Measurements from ENCODE around the gene SYT17. TPM values are rescaled to one million over a fixed set of nuclear protein-coding genes. Genes with fewer than 3 reads are reported as not detected.

The SYT17 gene
- total and polyA plus RNA-seq, 2 experiments from 2014 or later, result 6.7 to 6.9 TPM

DNA sequence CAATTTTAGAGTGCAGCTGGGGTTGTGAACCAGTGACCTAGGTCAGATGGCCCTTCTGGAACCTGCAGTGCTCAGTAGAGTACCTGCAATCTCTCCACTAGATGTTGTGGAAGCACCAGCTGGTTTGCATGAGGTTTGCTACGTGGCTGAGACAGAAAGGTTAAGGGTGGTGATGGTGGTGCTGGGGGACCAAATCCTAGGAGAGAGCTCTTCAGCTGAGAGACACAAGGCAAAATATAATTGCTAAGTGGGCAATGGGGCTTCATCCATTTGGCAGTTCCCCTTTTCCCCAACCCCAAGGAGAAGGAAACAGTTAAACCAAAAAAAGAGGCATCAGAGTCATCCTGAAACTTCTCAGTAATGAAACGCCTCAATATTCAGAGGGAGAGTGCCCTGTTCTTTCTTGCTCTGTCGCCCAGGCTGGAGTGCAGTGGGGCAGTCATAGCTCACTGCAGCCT, 40.3 kb upstream of the SYT17 start:
- Histone ChIP-seq H3K4me1 (ENCODE audit: insufficient read depth) (peaks cover 18% of the 10 kb centered on the region), H3K4me3 (no peak overlapping the region), H3K36me3 (replicated peaks; ENCODE audit: insufficient read depth, low read depth) (no peaks in the 10 kb centered on the region), H3K4me2 (no peak overlapping the region), H3K27me3 (no peaks in the 10 kb centered on the region), H3K27ac (no peak overlapping the region), H3K9me3 (ENCODE audit: low read depth) (no peaks in the 10 kb centered on the region), H4K20me1 (ENCODE audit: insufficient read depth, poor library complexity, severe bottlenecking) (no peaks in the 10 kb centered on the region), H3K79me2 (no peaks in the 10 kb centered on the region), H3K9me2 (replicated peaks; ENCODE audit: insufficient read depth) (no peaks in the 10 kb centered on the region), H2AFZ (no peak overlapping the region)
- WGBS (ENCODE audit: low lambda C conversion rate, missing lambda C conversion rate), result 89% methylated on average over 3 of the region's 3 CpGs
- no peak for DNase-seq (ENCODE audit: low spot score)
- no peak for TF ChIP-seq EZH2phosphoT487 (IDR thresholded peaks at IDR 0.05; ENCODE audit: low read depth, severe bottlenecking, unreplicated experiment)
- no peak for TF ChIP-seq EZH2 (IDR thresholded peaks at IDR 0.05; ENCODE audit: borderline replicate concordance)
- TF ChIP-seq, protein P1, sequence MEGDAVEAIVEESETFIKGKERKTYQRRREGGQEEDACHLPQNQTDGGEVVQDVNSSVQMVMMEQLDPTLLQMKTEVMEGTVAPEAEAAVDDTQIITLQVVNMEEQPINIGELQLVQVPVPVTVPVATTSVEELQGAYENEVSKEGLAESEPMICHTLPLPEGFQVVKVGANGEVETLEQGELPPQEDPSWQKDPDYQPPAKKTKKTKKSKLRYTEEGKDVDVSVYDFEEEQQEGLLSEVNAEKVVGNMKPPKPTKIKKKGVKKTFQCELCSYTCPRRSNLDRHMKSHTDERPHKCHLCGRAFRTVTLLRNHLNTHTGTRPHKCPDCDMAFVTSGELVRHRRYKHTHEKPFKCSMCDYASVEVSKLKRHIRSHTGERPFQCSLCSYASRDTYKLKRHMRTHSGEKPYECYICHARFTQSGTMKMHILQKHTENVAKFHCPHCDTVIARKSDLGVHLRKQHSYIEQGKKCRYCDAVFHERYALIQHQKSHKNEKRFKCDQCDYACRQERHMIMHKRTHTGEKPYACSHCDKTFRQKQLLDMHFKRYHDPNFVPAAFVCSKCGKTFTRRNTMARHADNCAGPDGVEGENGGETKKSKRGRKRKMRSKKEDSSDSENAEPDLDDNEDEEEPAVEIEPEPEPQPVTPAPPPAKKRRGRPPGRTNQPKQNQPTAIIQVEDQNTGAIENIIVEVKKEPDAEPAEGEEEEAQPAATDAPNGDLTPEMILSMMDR (IDR thresholded peaks at IDR 0.05; ENCODE audit: poor library complexity), result no peak

DNA sequence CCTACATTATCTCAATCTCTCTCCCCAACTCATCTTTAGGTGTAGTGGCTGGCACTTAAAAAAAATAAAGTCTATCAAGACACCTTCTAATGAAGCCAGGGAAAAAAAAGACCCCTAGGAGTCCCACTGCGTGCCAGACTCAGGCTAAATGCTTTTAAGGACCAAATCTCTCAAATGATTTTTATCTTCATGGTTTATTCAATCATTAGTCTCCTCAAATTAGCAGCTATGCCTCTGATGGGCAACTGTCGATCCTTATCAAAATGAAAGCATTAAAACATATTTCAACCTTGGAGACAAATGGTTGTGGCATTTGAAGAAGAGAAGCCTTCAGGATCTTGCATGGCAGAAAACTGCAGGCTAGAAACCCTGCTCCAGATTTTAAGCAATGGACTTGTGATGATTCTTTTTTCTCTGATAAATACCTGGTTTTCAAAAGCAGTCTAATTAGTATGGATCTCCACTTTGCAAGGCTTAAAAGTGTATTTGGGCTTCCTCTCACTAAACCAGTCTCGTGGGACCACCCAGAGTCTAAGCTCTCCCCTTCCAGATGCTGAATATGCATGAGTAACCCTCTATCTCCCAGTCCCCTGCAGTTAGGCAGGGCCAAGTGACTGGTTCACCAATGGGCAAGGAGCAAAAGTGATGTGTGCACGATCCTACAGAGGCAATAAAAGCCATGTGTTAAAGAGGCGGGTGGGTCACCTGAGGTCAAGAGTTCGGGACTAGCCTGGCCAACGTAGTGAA, 39.4 kb upstream of the SYT17 start:
- Histone ChIP-seq H3K9me2 (replicated peaks; ENCODE audit: insufficient read depth) (no peaks in the 10 kb centered on the region), H3K36me3 (replicated peaks; ENCODE audit: insufficient read depth, low read depth) (no peaks in the 10 kb centered on the region), H3K27me3 (no peaks in the 10 kb centered on the region), H3K4me3 (no peak overlapping the region), H3K79me2 (no peaks in the 10 kb centered on the region), H2AFZ (no peak overlapping the region), H3K4me2 (no peak overlapping the region), H3K4me1 (ENCODE audit: insufficient read depth) (peaks cover 18% of the 10 kb centered on the region), H3K27ac (no peak overlapping the region), H4K20me1 (ENCODE audit: insufficient read depth, poor library complexity, severe bottlenecking) (no peaks in the 10 kb centered on the region), H3K9me3 (ENCODE audit: low read depth) (no peaks in the 10 kb centered on the region)
- no peak for DNase-seq (ENCODE audit: low spot score)
- WGBS (ENCODE audit: low lambda C conversion rate, missing lambda C conversion rate), result 63% methylated on average over 7 of the region's 7 CpGs
- TF ChIP-seq EZH2phosphoT487 (IDR thresholded peaks at IDR 0.05; ENCODE audit: low read depth, severe bottlenecking, unreplicated experiment) (no peak), EZH2 (IDR thresholded peaks at IDR 0.05; ENCODE audit: borderline replicate concordance) (no peak)
- TF ChIP-seq, protein P1 (IDR thresholded peaks at IDR 0.05; ENCODE audit: poor library complexity), result no peak

DNA sequence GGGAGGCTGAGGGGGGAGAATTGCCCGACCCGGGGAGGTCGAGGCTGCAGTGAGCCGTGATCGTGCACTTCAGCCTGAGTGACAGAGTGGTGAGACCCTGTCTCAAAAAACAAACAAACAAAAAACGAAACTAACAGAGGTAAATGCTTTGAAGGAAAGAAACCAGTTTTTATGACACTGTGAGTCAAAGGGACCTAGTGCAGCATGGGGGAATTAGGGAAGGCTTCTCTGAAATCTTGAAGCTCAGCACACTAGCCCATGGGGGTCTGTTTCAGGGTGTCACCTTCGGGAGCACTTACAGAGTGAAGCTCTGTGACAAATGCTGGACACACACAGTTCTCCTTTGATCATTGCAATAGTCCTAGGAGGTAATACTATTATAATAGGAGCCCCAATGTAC, 37.7 kb upstream of the SYT17 start:
- 78% methylated on average over 7 of the region's 7 CpGs for WGBS (ENCODE audit: low lambda C conversion rate, missing lambda C conversion rate)
- TF ChIP-seq EZH2phosphoT487 (IDR thresholded peaks at IDR 0.05; ENCODE audit: low read depth, severe bottlenecking, unreplicated experiment) (no peak), EZH2 (IDR thresholded peaks at IDR 0.05; ENCODE audit: borderline replicate concordance) (no peak)
- TF ChIP-seq, protein P1 (IDR thresholded peaks at IDR 0.05; ENCODE audit: poor library complexity), result no peak

More for the DNA sequence above, 37.7 kb upstream of the SYT17 start:
- Histone ChIP-seq H3K9me2 (replicated peaks; ENCODE audit: insufficient read depth) (no peaks in the 10 kb centered on the region), H3K4me2 (peak overlapping the region; percentile 36), H3K27me3 (no peaks in the 10 kb centered on the region), H3K9me3 (ENCODE audit: low read depth) (no peaks in the 10 kb centered on the region), H3K4me1 (ENCODE audit: insufficient read depth) (peaks cover 18% of the 10 kb centered on the region), H3K36me3 (replicated peaks; ENCODE audit: insufficient read depth, low read depth) (no peaks in the 10 kb centered on the region), H3K27ac (peak overlapping the region; percentile 78), H4K20me1 (ENCODE audit: insufficient read depth, poor library complexity, severe bottlenecking) (no peaks in the 10 kb centered on the region), H3K4me3 (no peak overlapping the region), H3K79me2 (no peaks in the 10 kb centered on the region), H2AFZ (no peak overlapping the region)
- no peak for DNase-seq (ENCODE audit: low spot score)

Data from hepatocyte (in vitro differentiated cells).